SK-N-MC (cell line): ENCODE measurements around the gene GPR108.

Experiments used
- EZH2 ChIP-seq: fragments of 200-600 bp; sonication (generic); IDR thresholded peaks from one replicate; pipeline ENCODE4 v1.6.1; 2017; ENCODE audit warnings: antibody characterized with exemption
- FOXP2 ChIP-seq: optimal IDR thresholded peaks from 2 replicates; pipeline ENCODE3; 2011; ENCODE audit warnings: mild to moderate bottlenecking, moderate library complexity; ENCODE audit not compliant: insufficient read depth; ENCODE audit errors: extremely low read length, control extremely low read depth
- POLR2AphosphoS5 ChIP-seq: IDR thresholded peaks from 2 replicates; pipeline ENCODE4 v1.6.1; 2012; ENCODE audit warnings: mild to moderate bottlenecking, low read depth, low read length, borderline replicate concordance

DNA sequence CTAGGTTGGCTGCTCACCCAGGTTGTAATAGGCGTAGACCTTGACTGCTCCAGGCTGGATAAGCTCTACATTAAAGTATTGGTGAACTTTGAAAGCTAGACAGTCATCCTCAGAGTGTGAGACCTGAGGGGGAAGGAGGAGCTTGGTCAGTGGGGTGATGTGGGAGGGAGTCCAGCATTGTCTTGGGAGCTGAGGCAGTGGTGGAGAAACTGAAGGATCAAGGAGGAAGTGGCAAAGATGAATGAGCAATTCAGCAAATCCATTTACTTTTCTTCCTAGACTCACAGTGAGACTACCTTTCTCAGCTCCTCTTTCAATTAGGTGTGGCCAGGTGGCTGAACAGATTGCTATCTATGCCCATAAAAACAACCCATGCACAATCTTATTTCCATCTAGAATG lies 57.2 kb downstream of the GPR108 start:
- TF ChIP-seq POLR2AphosphoS5 (no peak), EZH2 (no peak), FOXP2 (no peak)
